Common myeloid progenitor, CD34-positive (primary cell): ENCODE data around the gene MGAT5B.

Experiments
- CTCF ChIA-PET: fragments of 350-600 bp; sonication (Branson Sonifier 250); formaldehyde crosslinking; loops from one replicate; lab custom pipeline; 2021; ENCODE audit warnings: antibody characterized with exemption; lab: Charles Lee
- POLR2A ChIA-PET: fragments of 350-600 bp; sonication (Branson Sonifier 250); formaldehyde crosslinking; loops from one replicate; lab custom pipeline; 2021; ENCODE audit warnings: antibody characterized with exemption; lab: Charles Lee
- DNase-seq, 3 donors: peaks; one replicate each; pipeline versions ENCODE4 v3.0.0 to v3.0.0-alpha.2; 2013
- H3K27ac ChIP-seq, 2 experiments: 1 replicate in 1 of 2; 2 replicates in 1 of 2; pipeline ENCODE4 v1.7.0; 2013; ENCODE audit warnings: inconsistent platforms in 2 of 2, low read length in 2 of 2, mild to moderate bottlenecking in 2 of 2, low read depth in 1 of 2, moderate library complexity in 1 of 2; ENCODE audit not compliant: severe bottlenecking in 2 of 2, insufficient read depth in 1 of 2, poor library complexity in 1 of 2
- H3K27me3 ChIP-seq, 5 experiments: replicated peaks in 2 of 5; 1 replicate in 3 of 5; 2 replicates in 2 of 5; pipeline versions ENCODE4 v1.6.1 to v1.7.0; 2013; ENCODE audit warnings: low read length in 4 of 5, mild to moderate bottlenecking in 2 of 5, moderate library complexity in 2 of 5, inconsistent platforms in 1 of 5; ENCODE audit not compliant: insufficient read depth in 5 of 5, control insufficient read depth in 4 of 5
- H3K36me3 ChIP-seq, 4 experiments: 1 replicate in 2 of 4; 2 replicates in 2 of 4; pipeline versions ENCODE4 v1.6.1 to v1.7.0; 2013; ENCODE audit warnings: low read length in 3 of 4, control low read depth in 1 of 4, mild to moderate bottlenecking in 1 of 4; ENCODE audit not compliant: control insufficient read depth in 4 of 4, insufficient read depth in 4 of 4
- H3K4me1 ChIP-seq, 4 experiments: 1 replicate in 3 of 4; 2 replicates in 1 of 4; pipeline versions ENCODE4 v1.6.1 to v1.7.1; 2013; ENCODE audit warnings: low read length in 3 of 4, mild to moderate bottlenecking in 3 of 4, control low read depth in 1 of 4, inconsistent platforms in 1 of 4, moderate library complexity in 1 of 4; ENCODE audit not compliant: control insufficient read depth in 4 of 4, insufficient read depth in 4 of 4; ENCODE audit errors: control extremely low read depth in 1 of 4
- H3K4me3 ChIP-seq, 7 experiments: 1 replicate in 4 of 7; 2 replicates in 3 of 7; pipeline versions ENCODE4 v1.5.1 to v1.7.0; 2013; ENCODE audit warnings: mild to moderate bottlenecking in 7 of 7, low read length in 6 of 7, moderate library complexity in 6 of 7, inconsistent platforms in 2 of 7, low read depth in 2 of 7, control low read depth in 1 of 7; ENCODE audit not compliant: insufficient read depth in 4 of 7, control insufficient read depth in 1 of 7; ENCODE audit errors: extremely low read depth in 1 of 7
- H3K9me3 ChIP-seq, 5 experiments: 1 replicate in 4 of 5; 2 replicates in 1 of 5; pipeline versions ENCODE4 v1.6.1 to v1.7.1; 2013; ENCODE audit warnings: low read length in 4 of 5, mild to moderate bottlenecking in 2 of 5, inconsistent platforms in 1 of 5, low read depth in 1 of 5, moderate library complexity in 1 of 5; ENCODE audit not compliant: control insufficient read depth in 4 of 5, insufficient read depth in 2 of 5; ENCODE audit errors: control extremely low read depth in 1 of 5
- WGBS: methylation state at CpG from one replicate; pipeline ENCODE4 v1.1.5; 2013; ENCODE audit not compliant: insufficient coverage; 5-methylcytosine and 5-hydroxymethylcytosine counted together

The MGAT5B gene

GRCh38 chr17:76986365-76986764, 118.2 kb downstream of the MGAT5B start:
- 98% methylated on average over 7 of the region's 8 CpGs for WGBS
- POLR2A ChIA-PET: no interaction called here
- DNase-seq: no peak
- Histone ChIP-seq H3K9me3 (no peaks in the 10 kb centered on the region), H3K4me1 (peaks cover 0 to 7% (median 0%) of the 10 kb centered on the region in 4 experiments), H3K27me3 (no peaks in the 10 kb centered on the region), H3K27ac (no peak overlapping the region), H3K36me3 (no peaks in the 10 kb centered on the region), H3K4me3 (no peak overlapping the region)
- CTCF ChIA-PET: no interaction called here

- no peaks in the 10 kb centered on the region for H3K27me3 ChIP-seq
These were observed 119.4 kb downstream of the MGAT5B start for GRCh38 chr17:76987486-76988093.

GRCh38 chr17:76988796-76989195, 120.6 kb downstream of the MGAT5B start:
- CTCF ChIA-PET: interaction anchor here (1.0 to 1.4 kb wide), 2 partner anchors 10 to 59 kb away, joined by 3 read pairs; no protein-coding TSS in a partner anchor
- Histone ChIP-seq H3K4me3 (no peak overlapping the region), H3K27me3 (no peaks in the 10 kb centered on the region), H3K9me3 (no peaks in the 10 kb centered on the region), H3K4me1 (peaks cover 0 to under 1% (median 0%) of the 10 kb centered on the region in 4 experiments), H3K36me3 (no peaks in the 10 kb centered on the region), H3K27ac (no peak overlapping the region)
- 96% methylated on average over 9 of the region's 13 CpGs for WGBS
- DNase-seq: no peak
- POLR2A ChIA-PET: no interaction called here

More at GRCh38 chr17:76987486-76988093, 119.4 kb downstream of the MGAT5B start:
- Histone ChIP-seq H3K4me1 (peaks cover 0 to 7% (median 0%) of the 10 kb centered on the region in 4 experiments), H3K27ac (no peak overlapping the region), H3K36me3 (no peaks in the 10 kb centered on the region), H3K9me3 (no peaks in the 10 kb centered on the region), H3K4me3 (no peak overlapping the region)
- WGBS: 87% methylated on average over 15 of the region's 15 CpGs
- no peak for DNase-seq
- CTCF ChIA-PET: interaction anchor here (1.4 kb wide), 1 partner anchor 58 kb away, joined by 3 read pairs; no protein-coding TSS in a partner anchor
- POLR2A ChIA-PET: no interaction called here

DNA sequence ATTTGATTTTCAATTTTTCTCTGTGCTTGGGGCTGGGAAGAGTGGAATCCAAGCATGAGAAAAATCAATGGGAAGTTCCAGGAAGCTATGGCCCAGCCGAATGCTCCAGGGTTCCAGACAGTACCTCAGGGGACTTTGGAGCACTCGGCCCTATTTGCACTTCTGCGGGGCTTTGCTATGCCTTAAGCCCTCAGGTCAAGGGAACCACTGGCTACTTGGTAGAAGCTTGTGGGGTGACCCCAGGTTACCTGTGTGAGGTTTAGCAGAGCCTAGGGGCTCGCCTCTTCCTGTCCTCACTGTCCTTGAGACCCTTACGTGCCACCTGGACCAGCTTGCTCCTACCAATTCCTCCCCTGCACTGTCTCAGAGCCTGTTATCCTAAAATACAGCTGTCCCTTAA, 121.3 kb downstream of the MGAT5B start:
- Histone ChIP-seq H3K27ac (no peak overlapping the region), H3K4me3 (no peak overlapping the region), H3K36me3 (no peaks in the 10 kb centered on the region), H3K9me3 (no peaks in the 10 kb centered on the region), H3K27me3 (no peaks in the 10 kb centered on the region), H3K4me1 (peaks cover 2 to 7% (median 7%) of the 10 kb centered on the region in 4 experiments)
- POLR2A ChIA-PET: no interaction called here
- no peak for DNase-seq
- WGBS: 94% methylated on average over 5 of the region's 5 CpGs
- CTCF ChIA-PET: interaction anchor here (1.0 kb wide), 2 partner anchors 9 to 25 kb away, joined by 3 read pairs; no protein-coding TSS in a partner anchor

DNA sequence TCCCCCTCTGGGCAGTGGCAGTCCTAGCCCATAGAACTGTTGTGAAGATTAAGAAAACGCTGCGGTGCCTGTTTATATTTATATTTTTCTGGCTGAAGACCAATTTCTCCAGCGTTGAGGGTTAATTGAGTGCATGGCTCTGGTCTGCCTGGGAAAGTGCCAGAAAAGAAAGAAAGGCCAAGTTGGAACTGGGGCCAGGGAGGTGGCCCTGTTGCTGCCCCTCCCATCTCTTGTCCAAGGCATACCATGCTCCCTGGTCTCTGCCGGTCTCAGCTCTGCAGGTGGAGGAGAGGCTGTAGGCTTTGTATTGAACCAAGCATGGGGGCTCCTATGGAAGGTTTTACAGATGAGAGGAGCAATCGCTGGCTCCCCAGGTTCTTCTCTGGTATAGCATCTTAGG, 124.7 kb downstream of the MGAT5B start:
- POLR2A ChIA-PET: no interaction called here

DNA sequence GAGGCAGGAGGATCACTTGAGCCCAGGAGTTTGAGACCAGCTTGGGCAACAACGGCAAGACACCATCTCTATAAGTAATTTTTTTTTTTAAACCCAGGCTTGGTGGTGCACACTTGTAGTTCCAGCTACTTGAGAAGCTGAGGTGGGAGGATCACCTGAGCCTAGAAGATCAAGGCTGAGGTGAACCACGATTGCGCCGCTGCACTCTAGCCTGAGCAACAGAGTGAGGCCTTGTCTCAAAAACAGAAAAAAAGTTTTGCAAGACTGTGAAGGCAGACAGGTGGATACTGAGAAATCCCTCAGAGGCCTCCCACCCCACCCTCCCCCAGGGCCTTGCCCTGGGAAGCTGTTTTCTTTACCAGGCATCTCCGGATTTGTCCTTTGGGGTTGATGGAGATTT, 125.4 kb downstream of the MGAT5B start:
- DNase-seq: peak in 1 of 3 donors; percentile 21
- Histone ChIP-seq H3K27ac (no peak overlapping the region), H3K9me3 (no peaks in the 10 kb centered on the region), H3K4me1 (peaks cover 10 to 43% (median 41%) of the 10 kb centered on the region in 4 experiments), H3K27me3 (no peaks in the 10 kb centered on the region), H3K4me3 (no peak overlapping the region), H3K36me3 (no peaks in the 10 kb centered on the region)
- CTCF ChIA-PET: interaction anchor here (1.1 kb wide), 1 partner anchor 126 kb away, joined by 3 read pairs; the partner anchor contains the start of gene MGAT5B
- POLR2A ChIA-PET: no interaction called here
- 80% methylated on average over 1 of the region's 5 CpGs for WGBS

More for the DNA sequence above, 124.7 kb downstream of the MGAT5B start:
- WGBS: 100% methylated on average over 4 of the region's 5 CpGs
- CTCF ChIA-PET: interaction anchor here (1.1 kb wide), 2 partner anchors 125 to 127 kb away, joined by 3 read pairs; partner anchors contain the start of gene MGAT5B
- H3K4me3 ChIP-seq: no peak overlapping the region
- no peaks in the 10 kb centered on the region for H3K27me3 ChIP-seq
- DNase-seq: no peak
- peaks cover 10 to 35% (median 34%) of the 10 kb centered on the region in 4 experiments for H3K4me1 ChIP-seq
- no peaks in the 10 kb centered on the region for H3K36me3 ChIP-seq
- no peaks in the 10 kb centered on the region for H3K9me3 ChIP-seq
- no peak overlapping the region for H3K27ac ChIP-seq

- H3K9me3 ChIP-seq: no peaks in the 10 kb centered on the region
- ChIA-PET POLR2A (no interaction called here), CTCF (interaction anchor here (0.9 kb wide), 1 partner anchor 62 kb away, joined by 4 read pairs; no protein-coding TSS in a partner anchor)
- no peak overlapping the region for H3K27ac ChIP-seq
- peaks cover 14 to 49% (median 47%) of the 10 kb centered on the region in 4 experiments for H3K4me1 ChIP-seq
- H3K27me3 ChIP-seq: no peaks in the 10 kb centered on the region
- H3K36me3 ChIP-seq: no peaks in the 10 kb centered on the region
- H3K4me3 ChIP-seq: no peak overlapping the region
- DNase-seq: no peak
- 30% methylated on average over 5 of the region's 6 CpGs for WGBS
These were observed 126.0 kb downstream of the MGAT5B start for GRCh38 chr17:76994237-76994637.
